K562 (cell line): ENCODE results near the gene TMEM72. TPM values are rescaled to one million over a fixed set of nuclear protein-coding genes. Genes with fewer than 3 reads are reported as not detected.

ENCODE experiments used
- AFF1 ChIP-seq, 2 experiments: fragments of 450-650 bp; IDR thresholded peaks; 2 replicates each; pipeline ENCODE4 v1.6.1; 2018; ENCODE audit warnings: mild to moderate bottlenecking in 2 of 2, low read depth in 1 of 2; ENCODE audit not compliant: partially characterized antibody in 2 of 2
- ARID2 ChIP-seq: fragments of 450-650 bp; IDR thresholded peaks from 2 replicates; pipeline ENCODE4 v1.6.1; 2017; ENCODE audit warnings: antibody characterized with exemption, mild to moderate bottlenecking
- BDP1 ChIP-seq: IDR thresholded peaks from 3 replicates; pipeline ENCODE4 v1.6.1; 2011; ENCODE audit not compliant: insufficient read length, insufficient read depth
- CREB3L1 ChIP-seq: fragments of 450-650 bp; IDR thresholded peaks from 2 replicates; pipeline ENCODE4 v1.6.1; 2014; ENCODE audit warnings: low read depth, mild to moderate bottlenecking, moderate library complexity, borderline replicate concordance
- CXXC5 ChIP-seq: fragments of 250-450 bp; sonication (Bioruptor Pico); IDR thresholded peaks from 2 replicates; pipeline ENCODE4 v1.8.0; 2022; ENCODE audit warnings: inconsistent platforms, mild to moderate bottlenecking, moderate library complexity
- ELF4 ChIP-seq: fragments of 450-650 bp; formaldehyde crosslinking; IDR thresholded peaks from 2 replicates; pipeline ENCODE4 v1.4.0; 2022; ENCODE audit warnings: missing genetic modification characterization
- FOXK1 ChIP-seq: sonication (generic); formaldehyde crosslinking; IDR thresholded peaks from 2 replicates; pipeline ENCODE4 v1.8.0; 2022; ENCODE audit warnings: missing genetic modification reagents, mild to moderate bottlenecking, borderline replicate concordance
- FOXK2 ChIP-seq, 2 experiments: fragments of 450-650 bp; IDR thresholded peaks in 1 of 2; conservative IDR thresholded peaks in 1 of 2; 2 replicates each; pipeline ENCODE4 v1.6.1; 2016; ENCODE audit warnings: low read depth in 2 of 2, mild to moderate bottlenecking in 1 of 2
- GTF2B ChIP-seq: IDR thresholded peaks from 2 replicates; pipeline ENCODE4 v1.6.1; 2011; ENCODE audit not compliant: insufficient read length; ENCODE audit errors: extremely low read depth
- HIVEP1 ChIP-seq: fragments of 250-450 bp; sonication (Bioruptor Pico); IDR thresholded peaks from 2 replicates; pipeline ENCODE4 v1.4.0; 2020; ENCODE audit warnings: mild to moderate bottlenecking
- L3MBTL2 ChIP-seq: fragments of 450-650 bp; IDR thresholded peaks from 2 replicates; pipeline ENCODE4 v1.6.1; 2016; ENCODE audit warnings: mild to moderate bottlenecking, moderate library complexity
- MAZ ChIP-seq, 2 experiments: fragments of 450-650 bp in 1 of 2; sonication (generic) in 1 of 2; formaldehyde crosslinking; IDR thresholded peaks in 1 of 2; conservative IDR thresholded peaks in 1 of 2; 2 replicates each; pipeline versions ENCODE4 v1.4.0 to v1.5.0; 2020; ENCODE audit warnings: mild to moderate bottlenecking in 1 of 2, missing genetic modification reagents in 1 of 2
- MEIS2 ChIP-seq: fragments of 450-650 bp; IDR thresholded peaks from 2 replicates; pipeline ENCODE4 v1.6.1; 2014; ENCODE audit warnings: mild to moderate bottlenecking; ENCODE audit not compliant: partially characterized antibody
- POLR2G ChIP-seq: fragments of 200-400 bp; formaldehyde crosslinking; IDR thresholded peaks from 2 replicates; pipeline ENCODE4 v1.6.1; 2017; ENCODE audit warnings: low read depth, mild to moderate bottlenecking, antibody characterized with exemption, low read length, moderate library complexity
- SAFB ChIP-seq: fragments of 200-400 bp; formaldehyde crosslinking; IDR thresholded peaks from 2 replicates; pipeline ENCODE4 v1.6.1; 2017; ENCODE audit warnings: low read depth, low read length, borderline replicate concordance
- SNRNP70 ChIP-seq: fragments of 200-400 bp; formaldehyde crosslinking; optimal IDR thresholded peaks from 2 replicates; pipeline ENCODE3; 2017; ENCODE audit warnings: low read depth, low read length
- STAG1 ChIP-seq: sonication (generic); formaldehyde crosslinking; IDR thresholded peaks from 2 replicates; pipeline ENCODE4 v1.5.0; 2020; ENCODE audit warnings: missing genetic modification reagents, borderline replicate concordance
- XRCC3 ChIP-seq: fragments of 450-650 bp; IDR thresholded peaks from 2 replicates; pipeline ENCODE4 v1.6.1; 2017; ENCODE audit warnings: mild to moderate bottlenecking, moderate library complexity
- ZBTB33 ChIP-seq: sonication (generic); formaldehyde crosslinking; IDR thresholded peaks from 2 replicates; pipeline ENCODE4 v1.8.1; 2023; ENCODE audit warnings: mild to moderate bottlenecking, missing genetic modification reagents
- ZNF507 ChIP-seq: conservative IDR thresholded peaks from 2 replicates; pipeline ENCODE4 v1.6.1; 2017; ENCODE audit warnings: missing genetic modification characterization, missing compliant biosample characterization
- polyA plus RNA-seq, 8 experiments: library from polyadenylated mRNA; depleted of rRNA in 4 of 8; stranded (reverse) in 5 of 8; unstranded in 3 of 8; fragments of >200 nt; fragmentation: Nextera tagmentation in 2 of 8; fragmentation: Illumina TruSeq in 1 of 8; extraction: Ambion mirVana in 2 of 8; extraction: Trizol in 1 of 8; gene quantifications; 2 replicates each; pipeline versions ENCODE4 v1.2.1 to v1.2.3, GENCODE V29; 2011 to 2014; ENCODE audit warnings: inconsistent platforms in 1 of 8, missing spikeins in 1 of 8
- total RNA-seq, 7 experiments: library from RNA; depleted of rRNA in 6 of 7; stranded (reverse); fragments of >200 nt in 6 of 7; fragmentation: Illumina TruSeq in 2 of 7; extraction: Trizol in 2 of 7; gene quantifications; 2 replicates each; pipeline versions ENCODE4 v1.2.1 to v1.2.3, GENCODE V29; 2011 to 2021; ENCODE audit warnings: low replicate concordance in 1 of 7

The TMEM72 gene
- total and polyA plus RNA-seq, 9 of the 15 experiments (the other 6 are each of a cell fraction or from before 2014, with no cell fraction given) = not detected

GRCh38 chr10:44978570-44979280 lies 67.6 kb downstream of the TMEM72 start, which contains the start of gene DEPP1 (continued):
- TF ChIP-seq CREB3L1 (0 out of 2 replicates have a peak, but pooled peaks have one; percentile 54), CXXC5 (CRISPR knock-in tag) (peak; percentile 19; the same call in 1 of the 2 replicates), POLR2G (peak; percentile 77), BDP1 (no peak), SAFB (no peak), ZNF507 (tag) (no peak), L3MBTL2 (peak; percentile 41), SNRNP70 (no peak), XRCC3 (no peak), MEIS2 (peak; percentile 100), ARID2 (no peak), ELF4 (CRISPR knock-in tag) (peak; percentile 36; the same call in 1 of the 2 replicates), ZBTB33 (no peak), FOXK1 (CRISPR knock-in tag) (no peak), FOXK2 (conservative IDR thresholded peaks at IDR 0.05 in 1 of 2, IDR thresholded peaks at IDR 0.05 in 1 of 2; ENCODE audit: low read depth in 2 of 2) (peak; percentile 77 to 84; a peak in 3 of 4 replicates), AFF1 (IDR thresholded peaks at IDR 0.05; ENCODE audit: low read depth in 1 of 2, partially characterized antibody in 2 of 2) (peak in 1 of 2 experiments; percentile 46), STAG1 (CRISPR knock-in tag) (no peak), MAZ (CRISPR knock-in tag; conservative IDR thresholded peaks at IDR 0.05 in 1 of 2, IDR thresholded peaks at IDR 0.05 in 1 of 2) (no peak), GTF2B (peak; percentile 72), HIVEP1 (CRISPR knock-in tag) (no peak)
